Activated gamma-delta T cell (primary cell): ENCODE data around the gene QARS1.
A peak's percentile ranks its signal among the peaks of the same experiment; 100 is the strongest.

ENCODE experiments used
- DNase-seq: peaks from one replicate; lab custom pipeline; 2025; lab: John Stamatoyannopoulos, UW

Gene QARS1

GRCh38 chr3:49120438-49121131 is 16.0 kb upstream of the QARS1 start, which contains the start of gene USP19:
Gene USP19 (minus strand): TSS chr3:49120823. CDS start chr3:49119145, 1,678 bp downstream.
- peak; percentile 92 for DNase-seq

GRCh38 chr3:49120096-49120437 is 15.5 kb upstream of the QARS1 start:
- no peak for DNase-seq

DNA sequence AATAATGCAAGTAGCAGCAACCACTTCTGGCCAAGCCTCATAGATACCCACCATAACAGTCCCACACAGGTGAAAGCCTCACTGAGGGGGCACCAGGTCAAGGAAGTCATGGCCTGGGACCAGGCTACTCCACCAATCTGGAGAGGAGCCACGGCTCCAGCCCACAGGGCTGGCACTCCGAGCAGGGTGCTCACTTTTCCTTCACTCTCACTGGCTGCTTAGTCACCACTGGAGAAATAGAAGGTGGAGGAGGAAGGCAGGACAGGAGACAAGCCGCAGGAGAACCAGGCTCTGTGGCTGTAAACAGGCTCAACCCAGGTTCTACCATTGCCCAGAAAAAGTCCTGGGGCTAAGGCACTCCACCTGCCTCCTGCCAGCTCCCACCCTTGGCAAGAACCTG is 14.9 kb upstream of the QARS1 start:
- no peak for DNase-seq

DNA sequence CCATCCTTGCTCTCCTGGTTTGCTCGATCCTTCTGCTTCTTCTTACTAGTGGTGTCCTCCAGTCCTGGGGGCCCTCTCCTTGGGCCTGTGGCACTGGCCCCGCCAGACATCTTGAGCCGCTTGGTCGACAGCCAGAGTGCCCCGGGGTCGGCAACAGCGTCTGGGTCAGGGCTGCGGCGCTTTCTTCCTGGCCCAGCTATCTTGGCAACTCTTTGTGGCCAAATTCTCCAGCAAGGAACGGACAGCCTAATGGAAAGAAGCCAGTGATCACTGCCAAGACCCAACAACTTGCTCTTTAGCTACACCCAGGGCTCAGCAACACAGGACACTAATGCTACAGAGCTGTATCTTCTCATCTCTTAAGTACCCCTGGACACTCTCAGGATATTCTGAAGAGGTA is 14.5 kb upstream of the QARS1 start:
- DNase-seq = no peak

DNA sequence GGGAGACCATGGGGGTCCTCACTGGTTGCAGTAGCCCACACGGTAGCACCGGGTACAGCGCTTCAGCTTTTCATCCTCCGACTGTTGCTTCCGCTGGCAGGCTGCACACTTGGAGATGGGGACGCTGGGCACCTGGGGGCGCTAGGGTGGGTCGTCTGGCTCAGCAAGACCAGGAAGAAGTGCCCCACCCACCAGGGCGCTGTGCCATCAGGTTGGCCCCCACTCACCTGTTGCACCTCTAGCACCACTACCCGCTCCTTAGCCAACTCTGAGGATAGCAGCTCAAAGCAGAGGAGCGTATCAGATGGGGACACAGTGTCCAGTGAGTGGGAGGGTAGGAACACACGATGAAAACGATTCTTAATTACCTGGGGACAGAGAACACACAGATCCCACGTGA is 7.7 kb upstream of the QARS1 start:
- DNase-seq = no peak

DNA sequence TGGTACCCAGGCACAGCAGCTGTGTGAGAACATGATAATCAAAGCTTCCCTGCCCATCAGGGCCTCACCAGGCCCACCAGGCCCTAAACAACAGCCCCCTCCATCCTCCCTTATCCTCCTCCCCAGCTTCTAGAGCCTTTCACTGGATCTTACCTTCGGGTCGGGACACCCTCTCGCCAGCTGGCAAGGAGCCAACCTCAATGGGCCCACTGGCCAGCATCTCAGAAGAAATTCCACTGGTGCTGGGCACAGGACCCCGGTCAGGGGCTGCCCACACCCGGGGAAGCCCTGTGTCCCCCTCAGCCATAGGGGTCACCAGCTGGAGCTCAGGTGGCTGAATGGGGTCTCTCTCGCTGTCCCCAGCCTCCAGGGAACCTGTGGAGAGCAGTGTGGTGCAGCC is 6.8 kb upstream of the QARS1 start:
- no peak for DNase-seq

DNA sequence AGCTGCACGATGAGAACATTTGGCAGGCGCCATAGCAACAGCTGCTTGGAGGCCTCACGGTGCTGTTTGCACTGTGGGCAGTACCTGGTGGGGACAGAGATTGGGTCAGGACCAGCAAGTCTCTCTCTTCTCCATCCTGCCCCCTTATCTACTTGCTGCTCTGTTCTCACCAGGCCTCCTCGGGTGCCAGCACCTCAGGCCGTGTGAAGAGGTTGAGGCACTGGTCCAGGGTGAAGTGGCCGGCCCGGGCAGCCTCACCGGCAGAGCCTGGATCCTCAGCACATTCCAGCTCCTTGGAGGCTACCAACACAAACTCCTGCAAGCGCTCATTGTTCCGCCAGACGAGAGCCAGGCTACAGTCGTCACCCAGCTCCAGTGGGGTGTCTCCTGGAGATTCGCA is 6.2 kb upstream of the QARS1 start:
- DNase-seq = no peak

DNA sequence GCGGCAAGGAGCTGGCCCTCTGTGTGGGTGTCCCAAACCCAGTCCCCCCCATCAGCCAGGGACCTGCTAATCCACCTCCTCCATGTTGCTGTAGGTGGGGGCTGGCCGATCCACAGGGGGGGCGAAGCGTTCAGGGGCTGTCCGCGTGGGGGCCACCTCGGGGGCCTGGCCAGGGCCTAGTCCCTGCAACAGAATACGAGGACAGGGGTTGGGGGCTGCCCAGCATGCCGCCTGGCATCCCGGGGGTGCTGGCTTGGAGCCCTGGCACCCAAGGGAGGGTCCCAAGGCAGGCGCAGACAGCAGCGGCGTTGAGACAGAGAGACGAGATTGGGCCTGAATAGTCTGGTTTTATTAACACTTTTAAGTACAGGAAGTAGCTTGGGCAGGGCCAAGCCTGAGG is 3.8 kb upstream of the QARS1 start:
- no peak for DNase-seq

- no peak for DNase-seq
Observed at GRCh38 chr3:49104052-49104426, 518 bp downstream of the QARS1 start.

GRCh38 chr3:49100046-49100615 is 4.4 kb downstream of the QARS1 start:
- no peak for DNase-seq

GRCh38 chr3:49098910-49099630 is 5.5 kb downstream of the QARS1 start:
- DNase-seq = no peak

DNA sequence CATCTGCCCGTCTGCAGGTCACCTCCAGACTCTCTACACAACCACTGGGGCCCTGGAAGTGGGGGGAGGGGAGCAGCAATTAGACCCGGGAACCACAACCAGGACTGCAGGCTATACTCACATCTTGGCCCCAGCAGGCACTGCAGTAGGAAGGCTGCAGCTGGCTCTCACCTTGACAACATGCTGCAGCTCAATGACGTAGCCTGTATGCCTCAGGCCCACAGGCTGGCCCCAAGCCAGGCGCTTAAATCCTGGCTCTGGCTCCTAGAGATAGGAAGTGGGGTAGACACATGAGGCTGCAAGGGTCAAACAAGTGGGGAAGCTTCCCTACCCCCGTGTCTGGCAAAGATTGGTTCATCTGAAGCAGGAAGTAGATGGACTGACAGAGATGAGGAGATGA is 6.1 kb downstream of the QARS1 start:
- no peak for DNase-seq

DNA sequence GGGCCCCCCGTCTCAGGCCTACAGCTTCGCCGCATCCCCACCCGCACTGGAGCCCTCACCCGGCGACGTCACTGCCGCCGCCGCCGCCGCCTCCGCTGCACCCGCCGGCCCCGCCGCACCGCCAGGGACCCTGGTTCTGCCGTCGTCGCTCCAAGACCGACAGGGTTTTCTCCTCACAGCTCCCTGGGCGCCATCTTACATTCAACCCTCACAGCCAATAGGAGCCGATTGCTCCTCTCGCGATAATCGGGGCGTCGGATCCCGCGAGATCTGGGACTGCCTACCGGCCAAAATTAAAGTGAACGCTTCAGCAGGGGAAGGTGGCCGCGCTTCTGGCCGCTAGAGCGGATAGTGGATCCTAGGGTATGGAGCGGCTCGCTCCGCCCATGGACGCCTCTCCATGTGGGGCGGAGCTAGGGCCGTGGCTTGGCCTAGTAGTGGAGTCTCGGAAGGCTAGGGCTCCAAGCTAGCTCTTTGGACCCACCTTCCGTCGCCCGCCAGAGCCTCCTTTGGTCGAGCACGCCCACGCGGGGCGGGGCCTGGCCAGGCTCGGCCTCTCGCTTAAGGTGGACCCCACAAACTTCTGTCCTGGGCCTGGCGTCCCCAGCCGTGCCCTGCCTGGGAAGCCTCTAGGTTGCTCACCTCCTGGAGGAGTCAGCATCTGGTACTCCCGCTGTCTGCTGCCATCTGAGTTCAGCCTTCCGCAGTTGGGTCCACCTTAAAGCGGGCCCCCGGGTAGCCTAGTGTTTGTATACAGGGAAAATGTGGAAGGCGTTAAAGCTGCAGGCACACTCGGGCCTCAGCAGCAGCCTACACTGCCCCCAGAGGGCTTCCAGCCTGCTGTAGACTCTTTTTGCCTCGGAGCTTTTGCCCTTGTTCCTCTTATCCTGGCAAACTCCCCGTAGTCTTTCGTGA is 10.4 kb downstream of the QARS1 start, which contains the start of gene QRICH1:
Gene QRICH1 (minus strand): TSS at position 219 of the 915 bp plus-strand sequence. CDS start 17,054 bp downstream, outside the sequence.
- DNase-seq = peak; percentile 80

DNA sequence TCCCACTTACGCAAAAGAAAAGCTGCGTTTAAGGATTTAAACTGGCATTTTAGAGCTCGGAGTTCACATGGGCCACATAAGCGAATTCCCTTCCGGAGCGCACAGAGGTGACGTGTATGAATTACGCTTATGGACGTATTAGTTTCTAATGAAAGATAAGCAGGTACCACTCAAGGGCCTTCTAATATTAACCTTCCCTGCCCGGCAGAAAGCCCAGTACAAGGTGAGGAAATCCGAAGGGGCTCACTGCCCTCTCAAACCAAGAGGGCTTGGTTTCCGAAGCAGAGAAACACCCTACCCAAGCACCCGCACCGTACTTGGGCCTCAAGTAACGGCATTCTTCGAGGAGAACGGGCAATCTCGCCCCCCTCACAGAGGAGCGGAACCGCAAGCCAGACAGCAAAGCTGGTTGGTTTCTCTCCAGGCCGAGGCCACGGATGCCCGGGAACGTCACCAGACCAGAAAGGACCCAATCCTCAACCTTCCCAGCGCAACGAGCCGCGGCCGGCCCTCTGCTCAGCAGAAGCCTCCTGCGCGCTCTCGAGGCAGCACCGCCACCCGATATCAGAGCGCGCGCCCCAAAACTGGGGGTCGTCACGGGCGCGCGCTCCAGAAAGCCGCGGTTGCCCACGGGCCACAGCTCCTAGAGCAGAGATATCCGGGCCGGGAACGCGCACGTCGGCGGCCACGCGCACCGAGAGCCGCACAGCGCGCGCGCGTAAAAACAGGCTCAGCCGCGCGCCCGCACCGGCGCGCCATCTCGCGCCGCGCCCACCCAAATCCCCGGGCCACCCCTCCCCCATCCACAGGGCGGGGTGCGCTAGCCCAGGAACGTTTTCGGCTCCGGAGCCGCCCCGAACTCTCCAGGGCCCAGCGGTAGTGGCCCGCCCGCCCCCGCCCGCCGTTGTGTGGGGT is 11.4 kb downstream of the QARS1 start:
- DNase-seq = peak; percentile 76

GRCh38 chr3:49081429-49081828 is 23.1 kb downstream of the QARS1 start:
- no peak for DNase-seq

- no peak for DNase-seq
Observed at GRCh38 chr3:49079270-49079669, 25.3 kb downstream of the QARS1 start.

DNA sequence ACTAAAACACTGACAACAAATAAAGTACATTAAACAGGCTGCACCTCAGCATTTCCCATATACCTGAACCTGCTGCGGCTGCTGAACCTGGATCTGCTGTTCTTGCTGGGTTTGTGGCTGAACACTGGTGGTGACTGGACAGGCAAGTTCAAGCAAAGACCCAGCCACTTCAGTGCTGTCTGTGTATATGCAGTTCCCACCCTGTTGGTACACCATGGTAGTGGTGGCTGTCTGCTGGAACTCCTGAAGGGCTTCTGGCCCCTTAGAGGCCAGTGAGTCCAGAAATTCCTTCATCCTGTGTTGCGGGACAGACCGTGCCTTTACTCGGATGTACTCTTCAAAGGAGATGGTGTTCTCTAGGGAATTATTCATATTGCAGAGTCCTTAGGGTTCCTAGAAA is 27.9 kb downstream of the QARS1 start:
- no peak for DNase-seq

- no peak for DNase-seq
Observed at GRCh38 chr3:49076116-49076515, 28.4 kb downstream of the QARS1 start.

- no peak for DNase-seq
Observed at GRCh38 chr3:49058011-49058410, 46.5 kb downstream of the QARS1 start.

DNA sequence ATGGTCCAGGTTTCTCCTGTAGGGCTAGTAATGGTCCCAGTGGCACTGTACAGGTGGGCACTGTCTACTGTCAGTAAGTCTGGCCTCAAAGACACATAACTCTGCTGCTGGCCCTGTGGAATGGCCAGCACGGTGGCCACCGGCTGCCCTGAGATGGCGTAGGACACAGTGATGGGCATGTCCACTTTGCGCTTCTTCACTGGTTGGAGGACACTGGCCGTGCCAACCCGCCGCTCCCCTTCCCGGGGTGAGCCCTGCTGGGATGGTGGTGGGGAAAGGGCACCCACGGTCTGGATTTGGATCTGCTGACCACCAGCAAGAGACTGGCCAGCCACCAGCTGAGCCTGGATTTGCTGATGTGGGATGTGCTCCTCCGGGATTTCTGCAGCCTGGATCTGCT is 47.3 kb downstream of the QARS1 start:
- DNase-seq = no peak

GRCh38 chr3:49054344-49054862 is 50.2 kb downstream of the QARS1 start:
- no peak for DNase-seq
